ENCODE data around the gene PNPLA8.
A peak's percentile ranks its signal among the peaks of the same experiment; 100 is the strongest.
"Not testable (repeated sequence)": the region's sequence is repeated elsewhere in the genome, so short reads cannot be mapped to it uniquely, and the experiment has no call there.

PNPLA8 gene, protein sequence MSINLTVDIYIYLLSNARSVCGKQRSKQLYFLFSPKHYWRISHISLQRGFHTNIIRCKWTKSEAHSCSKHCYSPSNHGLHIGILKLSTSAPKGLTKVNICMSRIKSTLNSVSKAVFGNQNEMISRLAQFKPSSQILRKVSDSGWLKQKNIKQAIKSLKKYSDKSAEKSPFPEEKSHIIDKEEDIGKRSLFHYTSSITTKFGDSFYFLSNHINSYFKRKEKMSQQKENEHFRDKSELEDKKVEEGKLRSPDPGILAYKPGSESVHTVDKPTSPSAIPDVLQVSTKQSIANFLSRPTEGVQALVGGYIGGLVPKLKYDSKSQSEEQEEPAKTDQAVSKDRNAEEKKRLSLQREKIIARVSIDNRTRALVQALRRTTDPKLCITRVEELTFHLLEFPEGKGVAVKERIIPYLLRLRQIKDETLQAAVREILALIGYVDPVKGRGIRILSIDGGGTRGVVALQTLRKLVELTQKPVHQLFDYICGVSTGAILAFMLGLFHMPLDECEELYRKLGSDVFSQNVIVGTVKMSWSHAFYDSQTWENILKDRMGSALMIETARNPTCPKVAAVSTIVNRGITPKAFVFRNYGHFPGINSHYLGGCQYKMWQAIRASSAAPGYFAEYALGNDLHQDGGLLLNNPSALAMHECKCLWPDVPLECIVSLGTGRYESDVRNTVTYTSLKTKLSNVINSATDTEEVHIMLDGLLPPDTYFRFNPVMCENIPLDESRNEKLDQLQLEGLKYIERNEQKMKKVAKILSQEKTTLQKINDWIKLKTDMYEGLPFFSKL

DNA sequence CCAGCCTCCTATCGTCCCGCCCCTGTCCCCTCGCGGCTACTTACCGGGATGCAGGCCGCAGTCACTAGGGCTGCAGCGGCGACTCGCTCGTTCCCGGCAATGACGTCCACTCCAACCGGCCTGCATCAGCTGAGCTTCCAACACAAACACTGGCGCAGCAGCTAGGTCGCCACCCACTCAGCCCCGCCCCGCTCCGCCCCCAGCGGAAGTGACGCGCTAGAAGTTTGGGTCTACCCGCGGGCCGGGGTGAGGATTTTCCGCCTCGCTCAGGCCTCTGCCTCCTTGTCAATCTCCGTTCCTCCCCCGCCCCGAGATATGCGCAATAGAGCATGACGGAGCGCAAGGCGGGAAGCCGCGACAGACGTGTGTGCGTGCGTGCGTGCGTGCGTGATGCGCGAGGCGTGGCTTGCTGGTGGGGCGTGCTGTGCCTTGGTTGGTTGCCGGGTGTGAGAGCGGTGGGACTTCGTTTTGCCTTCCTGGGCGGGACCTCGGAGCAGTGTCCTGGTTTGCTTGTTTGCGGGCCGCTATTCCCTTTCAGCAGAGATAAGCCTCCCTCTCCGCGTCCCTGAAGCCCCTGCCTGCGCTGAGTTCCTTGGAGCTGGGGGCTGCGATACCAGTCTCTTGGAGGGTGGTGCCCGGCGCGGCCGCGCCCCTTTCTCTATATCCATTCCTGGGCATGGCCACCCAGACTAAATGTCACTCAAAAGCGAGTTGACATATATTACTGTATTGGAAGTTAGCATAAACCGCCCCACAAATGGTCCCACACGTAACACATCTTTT is at the start of gene PNPLA8:
TSS of gene PNPLA8 (minus strand) at position 151 of the 783 bp plus-strand sequence. CDS start 10,644 bp downstream, outside the sequence.
- DNase-seq = peak; percentile 98

GRCh38 chr7:108575156-108575555 is 49.2 kb upstream of the PNPLA8 start:
- no peak for DNase-seq

DNA sequence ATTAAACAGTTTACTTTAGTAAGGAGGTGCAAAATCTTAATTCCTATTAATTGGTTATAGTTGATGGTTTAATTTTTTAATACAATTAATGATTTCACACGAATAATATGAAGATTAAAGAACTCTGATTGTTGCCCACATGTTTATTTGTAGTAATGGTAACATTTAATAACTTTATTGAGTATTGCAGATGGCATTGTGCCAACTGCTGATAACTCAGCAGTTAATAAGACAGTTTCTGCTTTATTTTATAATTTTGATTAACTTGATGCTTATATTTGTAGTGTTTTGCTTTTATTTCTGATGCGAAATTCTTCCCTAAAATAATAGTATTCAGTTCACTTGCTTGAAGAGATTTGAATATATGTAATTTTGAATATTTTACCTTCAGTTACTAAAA is 46.5 kb upstream of the PNPLA8 start:
- no peak for DNase-seq

- DNase-seq = no peak
Measured at GRCh38 chr7:108570146-108570755, 44.3 kb upstream of the PNPLA8 start.

DNA sequence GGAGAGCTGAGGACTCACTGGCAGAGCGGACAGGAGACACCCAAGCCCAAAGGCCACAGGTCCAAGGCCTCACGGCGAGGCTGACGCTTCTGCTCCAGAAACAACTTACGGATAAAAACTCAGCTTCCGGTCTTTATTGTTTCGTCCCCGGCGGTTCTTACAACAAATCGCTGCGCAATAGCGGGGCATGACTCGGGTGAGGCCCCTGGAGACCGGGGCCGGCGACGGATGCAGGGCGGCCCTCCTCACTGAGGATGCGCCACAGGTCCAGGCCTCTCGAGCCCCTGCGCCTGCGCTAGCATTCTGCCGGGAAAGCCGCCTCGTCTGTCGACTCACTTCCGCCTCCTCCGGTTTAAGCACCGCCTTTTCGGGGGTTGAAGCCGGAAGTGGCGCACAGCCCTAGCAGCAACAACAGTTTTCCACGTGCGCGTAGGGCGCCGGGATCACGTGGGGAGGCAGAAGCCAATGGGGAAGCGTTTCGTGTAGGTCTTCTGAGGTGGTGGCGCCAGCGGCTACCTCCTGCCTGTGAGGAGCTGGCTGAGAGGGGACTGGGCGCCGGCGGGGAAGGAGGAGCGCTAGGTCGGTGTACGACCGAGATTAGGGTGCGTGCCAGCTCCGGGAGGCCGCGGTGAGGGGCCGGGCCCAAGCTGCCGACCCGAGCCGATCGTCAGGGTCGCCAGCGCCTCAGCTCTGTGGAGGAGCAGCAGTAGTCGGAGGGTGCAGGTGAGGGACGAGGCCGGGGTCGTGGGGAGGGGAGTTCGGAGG is 43.6 kb upstream of the PNPLA8 start, which contains the start of the genes DNAJB9 and THAP5:
TSS of gene DNAJB9 (plus strand) at position 494 of the 765 bp plus-strand sequence. CDS start 1,853 bp downstream, outside the sequence.
TSS of gene THAP5 (minus strand) at position 326 of the 765 bp plus-strand sequence. CDS start at position 189, 137 bp downstream.
- peak; percentile 99 for DNase-seq

DNA sequence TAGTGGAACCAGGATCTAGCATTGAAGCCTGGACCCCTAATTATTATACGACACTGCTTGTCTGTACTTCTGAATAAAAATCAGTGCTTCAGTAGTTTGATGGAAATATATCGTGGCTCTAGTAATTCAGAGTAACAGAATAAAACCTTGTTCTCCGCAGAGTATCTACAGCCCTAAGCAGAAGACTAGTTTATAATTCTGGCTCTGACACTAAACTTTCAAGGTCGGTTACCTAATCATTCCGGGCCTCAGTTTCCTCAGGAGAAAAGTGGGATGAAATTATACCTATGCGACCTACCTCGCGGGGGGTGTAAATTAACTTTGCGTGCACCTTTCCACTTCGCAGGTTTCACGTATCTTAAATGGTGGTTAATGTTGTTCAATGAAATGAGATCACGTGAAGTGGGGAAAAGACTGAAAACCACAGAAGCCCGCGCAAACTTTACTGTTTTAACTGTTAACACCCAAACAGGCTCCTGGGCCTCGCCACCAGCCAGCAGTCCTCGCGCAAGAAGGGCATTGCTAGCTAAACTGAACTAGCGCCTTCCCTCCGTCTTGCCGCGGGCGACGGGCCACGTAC is 43.0 kb upstream of the PNPLA8 start:
- no peak for DNase-seq

DNA sequence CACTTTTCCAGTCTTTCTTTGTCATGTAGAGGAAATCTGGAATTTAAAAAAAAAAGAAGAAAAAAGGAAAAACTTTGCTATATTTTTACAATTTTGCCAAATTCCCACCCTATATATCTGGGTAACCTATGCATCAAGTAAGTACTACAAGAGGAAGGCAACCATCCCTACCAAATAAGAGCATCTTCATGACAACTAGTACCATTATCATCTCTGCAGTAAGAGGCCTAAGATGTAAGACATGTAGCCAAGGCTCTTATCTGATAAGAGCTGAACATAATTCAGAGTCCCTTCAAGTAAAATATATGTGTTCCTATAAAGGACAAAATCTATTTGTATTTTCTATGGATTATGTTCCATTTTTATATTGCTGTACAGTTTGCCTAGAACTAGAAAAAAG is 40.1 kb upstream of the PNPLA8 start:
- DNase-seq = no peak

DNA sequence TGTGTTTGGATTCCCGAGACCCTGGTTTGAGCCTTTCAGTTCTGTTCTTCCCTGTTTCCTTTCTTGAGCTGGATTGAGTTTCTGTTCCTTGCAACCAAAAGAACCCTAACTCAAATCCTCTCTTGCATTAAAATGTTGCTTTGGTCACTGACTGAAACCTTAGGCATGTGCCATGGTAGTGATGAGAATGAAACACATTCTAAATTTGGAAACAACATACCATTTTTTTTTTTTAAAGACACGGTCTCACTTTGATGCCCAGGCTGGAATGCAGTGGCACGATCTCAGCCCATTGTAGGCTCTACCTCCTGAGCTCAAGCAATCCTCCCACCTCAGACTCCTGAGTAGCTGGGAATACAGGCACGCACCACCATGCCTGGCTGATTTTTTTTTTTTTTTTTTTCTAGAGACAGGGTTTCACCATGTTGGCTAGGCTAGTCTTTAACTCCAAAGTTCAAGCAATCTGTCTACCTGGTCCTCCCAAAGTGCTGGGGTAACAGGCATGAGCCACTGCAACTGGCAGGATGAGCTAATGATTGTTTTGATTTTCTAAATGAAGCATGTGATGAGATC is 35.2 kb upstream of the PNPLA8 start:
- DNase-seq = no peak

DNA sequence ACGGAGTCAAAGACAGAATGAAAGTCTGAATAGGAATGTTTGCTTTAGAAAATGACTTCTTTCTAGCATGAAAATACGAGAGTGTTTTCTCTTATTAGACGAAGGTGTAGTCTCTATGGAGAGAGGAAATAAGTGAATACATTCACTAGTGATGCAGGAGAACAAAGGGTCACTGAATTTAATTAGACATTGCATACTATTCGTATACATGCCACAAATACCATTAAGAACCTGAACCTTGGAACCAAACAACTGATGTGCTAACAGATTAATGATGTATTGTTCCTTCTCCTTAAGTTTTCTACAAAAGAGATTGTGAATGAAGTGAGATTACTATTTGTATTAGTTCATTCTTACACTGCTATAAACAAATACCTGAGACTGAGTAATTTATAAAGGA is 33.3 kb upstream of the PNPLA8 start:
- DNase-seq = no peak

DNA sequence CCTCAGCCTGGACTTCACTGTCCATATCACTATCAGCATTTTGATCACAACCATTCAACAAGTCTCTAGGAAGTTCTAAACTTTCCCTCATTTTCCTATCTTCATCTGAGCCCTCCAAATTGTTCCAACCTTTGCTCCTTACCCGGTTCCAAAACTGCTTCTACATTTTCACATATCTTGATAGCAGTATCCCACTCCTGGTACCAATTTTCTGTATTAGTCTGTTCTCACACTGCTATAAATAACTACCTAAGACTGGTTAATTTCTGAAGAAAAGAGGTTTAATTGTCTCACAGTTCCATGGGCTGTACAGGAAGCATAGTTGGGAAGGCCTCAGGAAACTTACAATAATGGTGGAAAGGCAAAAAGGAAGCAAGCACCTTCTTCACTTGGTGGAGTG is 31.7 kb upstream of the PNPLA8 start:
- no peak for DNase-seq

DNA sequence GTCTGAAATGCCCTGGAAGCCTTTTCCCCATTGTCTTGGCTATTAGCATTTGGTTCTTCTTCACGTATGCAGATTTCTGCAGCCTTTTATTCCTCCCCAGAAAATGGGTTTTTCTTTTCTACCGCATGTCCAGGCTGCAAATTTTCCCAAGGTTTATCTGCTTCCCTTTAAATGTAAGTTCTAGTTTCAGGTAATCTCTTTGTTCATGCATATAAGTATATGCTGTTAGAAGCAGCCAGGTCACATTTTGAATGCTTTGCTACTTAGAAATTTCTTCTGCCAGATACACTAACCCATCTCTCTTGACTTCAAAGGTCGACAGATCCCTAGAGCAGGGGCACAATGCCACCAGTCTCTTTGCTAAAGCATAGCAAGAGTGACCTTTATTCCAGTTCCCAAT is 31.3 kb upstream of the PNPLA8 start:
- no peak for DNase-seq

DNA sequence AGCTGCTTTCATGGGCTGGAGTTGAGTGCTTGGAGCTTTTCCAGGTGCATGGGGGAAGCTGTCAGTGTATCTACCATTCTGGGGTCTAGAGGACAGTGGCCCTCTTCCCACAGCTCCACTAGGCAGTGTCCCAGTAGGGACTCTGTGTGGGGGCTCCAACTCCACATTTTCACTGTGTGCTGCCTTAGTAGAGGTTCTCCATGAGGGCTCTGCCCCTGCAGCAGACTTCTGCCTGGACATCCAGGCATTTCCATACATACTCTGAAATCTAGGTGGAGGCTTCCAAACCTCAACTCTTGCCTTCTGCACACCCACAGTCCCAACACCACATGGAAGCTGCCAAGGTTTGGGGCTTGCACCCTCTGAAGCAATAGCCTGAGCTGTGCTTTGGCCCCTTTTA is 30.7 kb upstream of the PNPLA8 start:
- DNase-seq = not testable (repeated sequence)

DNA sequence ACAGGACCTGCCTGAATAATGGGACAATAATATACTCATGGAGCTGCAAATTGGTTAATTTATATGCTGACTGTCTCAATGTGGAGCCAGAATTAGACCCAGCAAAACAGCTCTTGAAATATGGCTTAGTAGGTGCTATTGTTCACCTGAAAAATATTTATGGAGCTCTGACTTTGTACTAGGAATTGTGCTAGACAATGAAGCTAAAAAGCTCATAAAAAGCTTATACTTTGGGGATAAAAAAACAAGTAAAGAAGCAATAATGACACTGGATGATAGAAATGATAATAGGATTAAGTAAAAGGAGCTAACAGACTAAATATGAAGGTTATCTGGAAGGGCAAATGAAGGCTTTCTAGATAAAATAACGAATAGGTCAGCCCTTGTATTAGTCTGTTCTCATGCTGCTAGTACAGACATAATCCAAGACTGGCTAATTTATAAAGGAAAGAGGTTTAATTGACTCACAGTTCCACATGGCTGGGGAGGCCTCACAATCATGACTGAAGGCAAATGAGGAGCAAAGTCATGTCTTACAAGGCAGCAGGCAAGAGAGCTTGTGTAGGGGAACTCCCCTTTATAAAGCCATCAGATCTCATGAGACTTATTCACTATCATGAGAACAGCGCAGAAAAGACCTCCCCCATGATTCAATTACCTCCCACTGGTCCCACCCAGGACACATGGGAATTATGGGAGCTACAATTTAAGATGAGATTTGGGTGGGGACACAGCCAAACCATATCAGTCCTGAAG is 22.4 kb upstream of the PNPLA8 start:
- not testable (repeated sequence) for DNase-seq

DNA sequence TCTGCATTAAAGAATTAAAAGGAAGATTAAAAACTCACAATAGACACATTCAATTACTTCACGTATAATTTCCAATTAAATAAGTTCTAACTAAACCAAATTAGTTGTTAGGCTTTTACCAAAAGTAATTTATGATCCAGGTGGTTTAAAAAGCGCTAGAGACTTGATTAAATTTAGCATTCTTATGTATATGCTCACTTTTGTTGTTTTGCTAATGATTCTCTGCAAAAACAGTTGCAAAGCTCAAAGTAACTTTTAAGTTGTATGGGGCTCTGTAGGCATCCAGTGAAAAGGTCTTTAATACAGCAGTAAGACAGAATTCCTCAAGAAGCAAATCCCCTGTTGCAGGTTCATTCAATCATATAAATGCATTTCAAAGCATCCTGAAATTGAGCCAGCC is 15.5 kb upstream of the PNPLA8 start:
- DNase-seq = no peak

GRCh38 chr7:108538685-108539084 is 12.8 kb upstream of the PNPLA8 start:
- DNase-seq = not testable (repeated sequence)

- DNase-seq = not testable (repeated sequence)
Measured at GRCh38 chr7:108538236-108538635, 12.3 kb upstream of the PNPLA8 start.

- DNase-seq = no peak
Measured at GRCh38 chr7:108537229-108537628, 11.3 kb upstream of the PNPLA8 start.

DNA sequence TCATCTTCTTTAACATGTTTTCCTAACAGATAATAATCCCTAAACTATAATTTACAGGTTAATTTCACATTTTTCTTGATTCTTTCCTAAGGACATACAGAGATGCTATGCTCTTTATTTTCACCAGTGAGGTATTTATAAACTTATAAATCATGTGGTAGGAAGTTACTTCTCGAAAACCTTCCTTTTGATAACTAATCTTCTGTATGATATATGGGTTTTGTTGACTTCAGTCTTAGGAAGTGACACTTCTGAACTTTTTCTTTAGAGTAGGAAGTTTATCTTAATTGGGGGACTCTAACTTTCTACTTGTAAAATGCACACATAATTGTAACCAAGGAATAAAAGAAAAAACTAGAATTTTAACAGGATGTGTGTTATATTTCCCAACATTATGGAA is 9.8 kb upstream of the PNPLA8 start:
- no peak for DNase-seq

DNA sequence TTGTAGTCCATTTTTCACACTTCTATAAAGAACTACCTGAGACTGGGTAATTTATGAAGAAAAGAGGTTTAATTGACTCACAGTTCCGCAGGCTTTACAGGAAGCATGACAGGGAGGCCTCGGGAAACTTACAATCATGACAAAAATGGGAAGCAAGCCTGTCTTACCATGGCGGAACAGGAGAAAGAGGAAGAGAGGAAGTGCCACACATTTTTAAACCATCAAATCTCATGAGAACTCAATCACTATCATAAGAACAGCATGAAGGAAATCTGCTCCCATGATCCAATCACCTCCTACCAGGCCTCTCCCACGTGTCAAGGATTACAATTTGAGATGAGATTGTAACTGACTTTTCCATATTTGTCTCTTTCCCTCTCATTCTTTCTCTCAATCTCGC is 9.3 kb upstream of the PNPLA8 start:
- DNase-seq = no peak

GRCh38 chr7:108533712-108534111 is 7.8 kb upstream of the PNPLA8 start:
- DNase-seq = no peak
